Common myeloid progenitor, CD34-positive (primary cell): ENCODE measurements around the gene CDKN1A.
A peak's percentile ranks its signal among the peaks of the same experiment; 100 is the strongest.
"Not testable (repeated sequence)": the region's sequence is repeated elsewhere in the genome, so short reads cannot be mapped to it uniquely, and the experiment has no call there.

ENCODE experiments used
- CTCF ChIA-PET: fragments of 350-600 bp; sonication (Branson Sonifier 250); formaldehyde crosslinking; loops from one replicate; lab custom pipeline; 2021; ENCODE audit warnings: antibody characterized with exemption; lab: Charles Lee
- POLR2A ChIA-PET: fragments of 350-600 bp; sonication (Branson Sonifier 250); formaldehyde crosslinking; loops from one replicate; lab custom pipeline; 2021; ENCODE audit warnings: antibody characterized with exemption; lab: Charles Lee
- DNase-seq, 3 donors: peaks; one replicate each; pipeline versions ENCODE4 v3.0.0 to v3.0.0-alpha.2; 2013
- H3K27ac ChIP-seq, 2 experiments: 1 replicate in 1 of 2; 2 replicates in 1 of 2; pipeline ENCODE4 v1.7.0; 2013; ENCODE audit warnings: inconsistent platforms in 2 of 2, low read length in 2 of 2, mild to moderate bottlenecking in 2 of 2, low read depth in 1 of 2, moderate library complexity in 1 of 2; ENCODE audit not compliant: severe bottlenecking in 2 of 2, insufficient read depth in 1 of 2, poor library complexity in 1 of 2
- H3K27me3 ChIP-seq, 5 experiments: replicated peaks in 2 of 5; 1 replicate in 3 of 5; 2 replicates in 2 of 5; pipeline versions ENCODE4 v1.6.1 to v1.7.0; 2013; ENCODE audit warnings: low read length in 4 of 5, mild to moderate bottlenecking in 2 of 5, moderate library complexity in 2 of 5, inconsistent platforms in 1 of 5; ENCODE audit not compliant: insufficient read depth in 5 of 5, control insufficient read depth in 4 of 5
- H3K36me3 ChIP-seq, 4 experiments: 1 replicate in 2 of 4; 2 replicates in 2 of 4; pipeline versions ENCODE4 v1.6.1 to v1.7.0; 2013; ENCODE audit warnings: low read length in 3 of 4, control low read depth in 1 of 4, mild to moderate bottlenecking in 1 of 4; ENCODE audit not compliant: control insufficient read depth in 4 of 4, insufficient read depth in 4 of 4
- H3K4me1 ChIP-seq, 4 experiments: 1 replicate in 3 of 4; 2 replicates in 1 of 4; pipeline versions ENCODE4 v1.6.1 to v1.7.1; 2013; ENCODE audit warnings: low read length in 3 of 4, mild to moderate bottlenecking in 3 of 4, control low read depth in 1 of 4, inconsistent platforms in 1 of 4, moderate library complexity in 1 of 4; ENCODE audit not compliant: control insufficient read depth in 4 of 4, insufficient read depth in 4 of 4; ENCODE audit errors: control extremely low read depth in 1 of 4
- H3K4me3 ChIP-seq, 7 experiments: 1 replicate in 4 of 7; 2 replicates in 3 of 7; pipeline versions ENCODE4 v1.5.1 to v1.7.0; 2013; ENCODE audit warnings: mild to moderate bottlenecking in 7 of 7, low read length in 6 of 7, moderate library complexity in 6 of 7, inconsistent platforms in 2 of 7, low read depth in 2 of 7, control low read depth in 1 of 7; ENCODE audit not compliant: insufficient read depth in 4 of 7, control insufficient read depth in 1 of 7; ENCODE audit errors: extremely low read depth in 1 of 7
- H3K9me3 ChIP-seq, 5 experiments: 1 replicate in 4 of 5; 2 replicates in 1 of 5; pipeline versions ENCODE4 v1.6.1 to v1.7.1; 2013; ENCODE audit warnings: low read length in 4 of 5, mild to moderate bottlenecking in 2 of 5, inconsistent platforms in 1 of 5, low read depth in 1 of 5, moderate library complexity in 1 of 5; ENCODE audit not compliant: control insufficient read depth in 4 of 5, insufficient read depth in 2 of 5; ENCODE audit errors: control extremely low read depth in 1 of 5
- WGBS: methylation state at CpG from one replicate; pipeline ENCODE4 v1.1.5; 2013; ENCODE audit not compliant: insufficient coverage; 5-methylcytosine and 5-hydroxymethylcytosine counted together

Gene CDKN1A

GRCh38 chr6:36643977-36644376 lies 34.5 kb upstream of the CDKN1A start:
- no peak overlapping the region for H3K27ac ChIP-seq
- CTCF ChIA-PET = interaction anchor here (0.7 kb wide), 1 partner anchor 208 kb away, joined by 3 read pairs; no protein-coding TSS in a partner anchor

GRCh38 chr6:36649086-36649485 lies 29.4 kb upstream of the CDKN1A start:
- Histone ChIP-seq H3K27me3 (no peaks in the 10 kb centered on the region), H3K4me3 (no peak overlapping the region), H3K9me3 (no peaks in the 10 kb centered on the region), H3K36me3 (no peaks in the 10 kb centered on the region), H3K4me1 (peaks cover 4 to 30% (median 19%) of the 10 kb centered on the region in 4 experiments), H3K27ac (no peak overlapping the region)
- DNase-seq = no peak
- no CpG with 5 or more reads among the region's 3 CpGs for WGBS
- ChIA-PET CTCF (interaction anchor here (1.5 kb wide), 1 partner anchor 13 kb away, joined by 3 read pairs; no protein-coding TSS in a partner anchor), POLR2A (interaction anchor here (0.7 kb wide), 1 partner anchor 323 kb away, joined by 4 read pairs; no protein-coding TSS in a partner anchor)

More at GRCh38 chr6:36643977-36644376, 34.5 kb upstream of the CDKN1A start:
- Histone ChIP-seq H3K4me3 (no peak overlapping the region), H3K4me1 (peaks cover 0 to 3% (median 0%) of the 10 kb centered on the region in 4 experiments), H3K9me3 (no peaks in the 10 kb centered on the region), H3K36me3 (no peaks in the 10 kb centered on the region), H3K27me3 (no peaks in the 10 kb centered on the region)
- no peak for DNase-seq
- POLR2A ChIA-PET = no interaction called here
- WGBS = 100% methylated on average over 2 of the region's 4 CpGs

- H3K27me3 ChIP-seq = no peaks in the 10 kb centered on the region
- peak in 2 of 3 donors; percentile 32 to 58 for DNase-seq
- no peak overlapping the region for H3K27ac ChIP-seq
- no peaks in the 10 kb centered on the region for H3K9me3 ChIP-seq
- POLR2A ChIA-PET = no interaction called here
- no peaks in the 10 kb centered on the region for H3K36me3 ChIP-seq
- peaks cover 4 to 30% (median 19%) of the 10 kb centered on the region in 4 experiments for H3K4me1 ChIP-seq
- WGBS = 56% methylated on average over 8 of the region's 13 CpGs
- CTCF ChIA-PET = interaction anchor here (0.8 to 1.5 kb wide), 3 partner anchors 10 to 25 kb away, joined by 3 read pairs; no protein-coding TSS in a partner anchor
- H3K4me3 ChIP-seq = no peak overlapping the region
These were observed 28.6 kb upstream of the CDKN1A start for GRCh38 chr6:36649701-36650484.

- POLR2A ChIA-PET = interaction anchor here (0.6 kb wide), 1 partner anchor 1273 kb away, joined by 5 read pairs; no protein-coding TSS in a partner anchor
- no peaks in the 10 kb centered on the region for H3K27me3 ChIP-seq
- no peaks in the 10 kb centered on the region for H3K36me3 ChIP-seq
- H3K4me3 ChIP-seq = no peak overlapping the region
- 38% methylated on average over 1 of the region's 2 CpGs for WGBS
- CTCF ChIA-PET = interaction anchor here (0.6 to 1.8 kb wide), 5 partner anchors 9 to 32 kb away, joined by 3 to 4 read pairs (median 4); no protein-coding TSS in a partner anchor
- DNase-seq = peak in 2 of 3 donors; percentile 50 to 55
- H3K4me1 ChIP-seq = peaks cover 4 to 28% (median 19%) of the 10 kb centered on the region in 4 experiments
- no peak overlapping the region for H3K27ac ChIP-seq
- no peaks in the 10 kb centered on the region for H3K9me3 ChIP-seq
These were observed 27.6 kb upstream of the CDKN1A start for GRCh38 chr6:36650848-36651478.

GRCh38 chr6:36651659-36652379 lies 26.7 kb upstream of the CDKN1A start:
- peaks cover 4 to 28% (median 19%) of the 10 kb centered on the region in 4 experiments for H3K4me1 ChIP-seq
- H3K27me3 ChIP-seq = no peaks in the 10 kb centered on the region
- 100% methylated on average over 4 of the region's 11 CpGs for WGBS
- DNase-seq = no peak
- ChIA-PET POLR2A (interaction anchor here (0.7 kb wide), 2 partner anchors 27 to 360 kb away, joined by 3 read pairs; partner anchors contain the start of gene CDKN1A), CTCF (interaction anchor here (0.7 to 1.8 kb wide), 5 partner anchors 11 to 108 kb away, joined by 3 to 4 read pairs (median 3); no protein-coding TSS in a partner anchor)
- H3K4me3 ChIP-seq = no peak overlapping the region
- H3K27ac ChIP-seq = no peak overlapping the region
- H3K9me3 ChIP-seq = no peaks in the 10 kb centered on the region
- H3K36me3 ChIP-seq = no peaks in the 10 kb centered on the region

GRCh38 chr6:36654469-36654868 lies 24.0 kb upstream of the CDKN1A start:
- POLR2A ChIA-PET, H3K4me3 ChIP-seq, H3K9me3 ChIP-seq, H3K36me3 ChIP-seq, DNase-seq, H3K27me3 ChIP-seq, H3K27ac ChIP-seq: not testable (repeated sequence)
- peaks cover 4 to 22% (median 16%) of the 10 kb centered on the region in 4 experiments for H3K4me1 ChIP-seq
- WGBS = 100% methylated on average over 3 of the region's 5 CpGs
- CTCF ChIA-PET = interaction anchor here (1.2 to 1.6 kb wide), 2 partner anchors 9 to 30 kb away, joined by 3 read pairs; no protein-coding TSS in a partner anchor
